Urinary bladder (tissue), 4 donors: ENCODE measurements around the gene GTF2IRD1. TPM values are rescaled to one million over a fixed set of nuclear protein-coding genes. Genes with fewer than 3 reads are reported as not detected.
A peak's percentile ranks its signal among the peaks of the same experiment; 100 is the strongest.
"Not testable (repeated sequence)": the region's sequence is repeated elsewhere in the genome, so short reads cannot be mapped to it uniquely, and the experiment has no call there.

Experiments used
- DNase-seq: peaks from one replicate; pipeline ENCODE4 v3.0.0-alpha.2; 2015; ENCODE audit errors: extremely low spot score
- H3K27ac ChIP-seq: one replicate; pipeline ENCODE4 v1.5.1; 2013; ENCODE audit warnings: low read depth, mild to moderate bottlenecking, moderate library complexity
- H3K36me3 ChIP-seq: one replicate; pipeline ENCODE4 v1.6.1; 2013; ENCODE audit warnings: mild to moderate bottlenecking, moderate library complexity; ENCODE audit not compliant: insufficient read depth
- H3K4me1 ChIP-seq: one replicate; pipeline ENCODE4 v1.6.1; 2013; ENCODE audit warnings: mild to moderate bottlenecking, moderate library complexity; ENCODE audit not compliant: insufficient read depth
- H3K4me3 ChIP-seq: one replicate; pipeline ENCODE4 v1.5.1; 2013; ENCODE audit warnings: low read depth, low read length
- WGBS: extraction: QIAGEN DNeasy Blood & Tissue Kit; methylation state at CpG from one replicate; pipeline ENCODE4 v1.1.7; 2013; 5-methylcytosine and 5-hydroxymethylcytosine counted together
- polyA plus RNA-seq: library from polyadenylated mRNA; stranded (reverse); fragments of 200-250 nt; gene quantifications from one replicate; pipeline ENCODE4 v1.2.3, GENCODE V29; 2013
- total RNA-seq: library from RNA; depleted of rRNA; stranded (reverse); fragments of >200 nt; gene quantifications from one replicate; pipeline ENCODE4 v1.2.3, GENCODE V29; 2014
- donor health status: healthy with polysubstance abuse.
- donor health status: healthy.

Gene GTF2IRD1
- total and polyA plus RNA-seq, 2 donors: 8.6 to 22.7 TPM

GRCh38 chr7:74563639-74564038 is 109.9 kb downstream of the GTF2IRD1 start:
- H3K27ac ChIP-seq, H3K4me3 ChIP-seq, DNase-seq, H3K36me3 ChIP-seq, H3K4me1 ChIP-seq: not testable (repeated sequence)
- 96% methylated on average over 6 of the region's 6 CpGs for WGBS

- no peaks in the 10 kb centered on the region for H3K36me3 ChIP-seq
- H3K4me3 ChIP-seq: no peak overlapping the region
- DNase-seq: no peak
- H3K4me1 ChIP-seq: no peaks in the 10 kb centered on the region
- H3K27ac ChIP-seq: no peak overlapping the region
- 97% methylated on average over 2 of the region's 2 CpGs for WGBS
Observed at GRCh38 chr7:74567318-74567668, 113.6 kb downstream of the GTF2IRD1 start.

- no peaks in the 10 kb centered on the region for H3K36me3 ChIP-seq
- H3K4me1 ChIP-seq: no peaks in the 10 kb centered on the region
- no peak overlapping the region for H3K27ac ChIP-seq
- H3K4me3 ChIP-seq: no peak overlapping the region
- WGBS: 68% methylated on average over 5 of the region's 5 CpGs
- DNase-seq: no peak
Observed at GRCh38 chr7:74568658-74569057, 115.0 kb downstream of the GTF2IRD1 start.

GRCh38 chr7:74569501-74570075 is 115.9 kb downstream of the GTF2IRD1 start:
- no peak overlapping the region for H3K4me3 ChIP-seq
- H3K27ac ChIP-seq: peak overlapping the region; percentile 63
- H3K36me3 ChIP-seq: no peaks in the 10 kb centered on the region
- no peak for DNase-seq
- WGBS: 82% methylated on average over 14 of the region's 14 CpGs
- H3K4me1 ChIP-seq: no peaks in the 10 kb centered on the region

- 93% methylated on average over 13 of the region's 13 CpGs for WGBS
- Histone ChIP-seq H3K27ac (no peak overlapping the region), H3K4me3 (no peak overlapping the region), H3K36me3 (no peaks in the 10 kb centered on the region), H3K4me1 (no peaks in the 10 kb centered on the region)
- no peak for DNase-seq
Observed at GRCh38 chr7:74570533-74571156, 116.9 kb downstream of the GTF2IRD1 start.

- no peak overlapping the region for H3K4me3 ChIP-seq
- no peak overlapping the region for H3K27ac ChIP-seq
- H3K36me3 ChIP-seq: no peaks in the 10 kb centered on the region
- DNase-seq: no peak
- H3K4me1 ChIP-seq: no peaks in the 10 kb centered on the region
- WGBS: 71% methylated on average over 10 of the region's 10 CpGs
Observed at GRCh38 chr7:74572301-74572979, 118.7 kb downstream of the GTF2IRD1 start.

GRCh38 chr7:74573512-74573911 is 119.8 kb downstream of the GTF2IRD1 start:
- Histone ChIP-seq H3K36me3 (no peaks in the 10 kb centered on the region), H3K27ac (no peak overlapping the region), H3K4me3 (no peak overlapping the region), H3K4me1 (no peaks in the 10 kb centered on the region)
- DNase-seq: no peak
- 85% methylated on average over 8 of the region's 8 CpGs for WGBS

GRCh38 chr7:74575083-74575784 is 121.5 kb downstream of the GTF2IRD1 start:
- Histone ChIP-seq H3K36me3 (no peaks in the 10 kb centered on the region), H3K4me1 (no peaks in the 10 kb centered on the region), H3K4me3 (no peak overlapping the region), H3K27ac (no peak overlapping the region)
- no peak for DNase-seq
- 87% methylated on average over 11 of the region's 11 CpGs for WGBS

- no peak overlapping the region for H3K4me3 ChIP-seq
- H3K36me3 ChIP-seq: no peaks in the 10 kb centered on the region
- H3K27ac ChIP-seq: no peak overlapping the region
- 91% methylated on average over 7 of the region's 7 CpGs for WGBS
- no peak for DNase-seq
- no peaks in the 10 kb centered on the region for H3K4me1 ChIP-seq
Observed at GRCh38 chr7:74575811-74576210, 122.1 kb downstream of the GTF2IRD1 start.

- Histone ChIP-seq H3K27ac (no peak overlapping the region), H3K36me3 (no peaks in the 10 kb centered on the region), H3K4me1 (no peaks in the 10 kb centered on the region), H3K4me3 (no peak overlapping the region)
- WGBS: 52% methylated on average over 22 of the region's 22 CpGs
- no peak for DNase-seq
Observed at GRCh38 chr7:74579800-74580685, 126.3 kb downstream of the GTF2IRD1 start.

- no peak for DNase-seq
- no peaks in the 10 kb centered on the region for H3K36me3 ChIP-seq
- no peaks in the 10 kb centered on the region for H3K4me1 ChIP-seq
- WGBS: 88% methylated on average over 12 of the region's 12 CpGs
- H3K4me3 ChIP-seq: no peak overlapping the region
- no peak overlapping the region for H3K27ac ChIP-seq
Observed at GRCh38 chr7:74581916-74582440, 128.3 kb downstream of the GTF2IRD1 start.

- Histone ChIP-seq H3K4me1 (no peaks in the 10 kb centered on the region), H3K4me3 (no peak overlapping the region), H3K27ac (no peak overlapping the region), H3K36me3 (no peaks in the 10 kb centered on the region)
- 86% methylated on average over 2 of the region's 2 CpGs for WGBS
- no peak for DNase-seq
Observed at GRCh38 chr7:74582447-74583039, 128.8 kb downstream of the GTF2IRD1 start.

- Histone ChIP-seq H3K27ac (peak overlapping the region; percentile 6), H3K4me1 (no peaks in the 10 kb centered on the region), H3K36me3 (no peaks in the 10 kb centered on the region), H3K4me3 (no peak overlapping the region)
- no peak for DNase-seq
- WGBS: 86% methylated on average over 8 of the region's 8 CpGs
Observed at GRCh38 chr7:74583630-74584029, 129.9 kb downstream of the GTF2IRD1 start.
